Measurements from ENCODE around the gene COMMD1.
A peak's percentile ranks its signal among the peaks of the same experiment; 100 is the strongest.

Gene COMMD1

GRCh38 chr2:61966087-61966727, 60.7 kb downstream of the COMMD1 start:
- peaks cover 6% of the 10 kb centered on the region for H3K36me3 Mint-ChIP-seq
- H3K4me1 Mint-ChIP-seq, result peaks cover under 1% of the 10 kb centered on the region
- no peaks in the 10 kb centered on the region for H3K27me3 Mint-ChIP-seq
- no peak overlapping the region for H3K27ac Mint-ChIP-seq
- no peak for ATAC-seq (ENCODE audit: low read depth)
- no peaks in the 10 kb centered on the region for H3K9me3 Mint-ChIP-seq
- DNase-seq (ENCODE audit: low spot score in 2 of 2), result no peak
- H3K4me3 Mint-ChIP-seq, result no peak overlapping the region

- Mint-ChIP-seq H3K9me3 (no peaks in the 10 kb centered on the region), H3K27ac (no peak overlapping the region), H3K4me1 (peaks cover 2% of the 10 kb centered on the region), H3K4me3 (no peak overlapping the region), H3K27me3 (no peaks in the 10 kb centered on the region), H3K36me3 (peaks cover 5% of the 10 kb centered on the region)
- ATAC-seq (ENCODE audit: low read depth), result no peak
- no peak for DNase-seq (ENCODE audit: low spot score in 2 of 2)
Measured at GRCh38 chr2:61967262-61967661, 61.8 kb downstream of the COMMD1 start.

GRCh38 chr2:61969376-61969775, 63.9 kb downstream of the COMMD1 start:
- no peak overlapping the region for H3K4me3 Mint-ChIP-seq
- no peaks in the 10 kb centered on the region for H3K27me3 Mint-ChIP-seq
- no peak for ATAC-seq (ENCODE audit: low read depth)
- H3K4me1 Mint-ChIP-seq, result peaks cover 2% of the 10 kb centered on the region
- peaks cover 2% of the 10 kb centered on the region for H3K36me3 Mint-ChIP-seq
- H3K9me3 Mint-ChIP-seq, result no peaks in the 10 kb centered on the region
- DNase-seq (ENCODE audit: low spot score in 2 of 2), result no peak
- no peak overlapping the region for H3K27ac Mint-ChIP-seq

GRCh38 chr2:61970807-61971556, 65.5 kb downstream of the COMMD1 start:
- Mint-ChIP-seq H3K9me3 (no peaks in the 10 kb centered on the region), H3K27ac (no peak overlapping the region), H3K36me3 (peaks cover 2% of the 10 kb centered on the region), H3K27me3 (no peaks in the 10 kb centered on the region), H3K4me3 (no peak overlapping the region), H3K4me1 (peaks cover 2% of the 10 kb centered on the region)
- no peak for DNase-seq (ENCODE audit: low spot score in 2 of 2)
- no peak for ATAC-seq (ENCODE audit: low read depth)

GRCh38 chr2:61978522-61978921, 73.0 kb downstream of the COMMD1 start:
- peaks cover 5% of the 10 kb centered on the region for H3K9me3 Mint-ChIP-seq
- peaks cover 13% of the 10 kb centered on the region for H3K4me1 Mint-ChIP-seq
- no peak for DNase-seq (ENCODE audit: low spot score in 2 of 2)
- ATAC-seq (ENCODE audit: low read depth), result peak; percentile 63
- H3K27ac Mint-ChIP-seq, result no peak overlapping the region
- H3K36me3 Mint-ChIP-seq, result peaks cover 11% of the 10 kb centered on the region
- H3K4me3 Mint-ChIP-seq, result no peak overlapping the region
- no peaks in the 10 kb centered on the region for H3K27me3 Mint-ChIP-seq

GRCh38 chr2:61980758-61981157, 75.3 kb downstream of the COMMD1 start:
- Mint-ChIP-seq H3K4me3 (no peak overlapping the region), H3K4me1 (peaks cover 13% of the 10 kb centered on the region), H3K27me3 (no peaks in the 10 kb centered on the region), H3K36me3 (peaks cover 11% of the 10 kb centered on the region), H3K27ac (no peak overlapping the region), H3K9me3 (peaks cover 5% of the 10 kb centered on the region)
- no peak for DNase-seq (ENCODE audit: low spot score in 2 of 2)
- ATAC-seq (ENCODE audit: low read depth), result no peak

- H3K9me3 Mint-ChIP-seq, result peaks cover 5% of the 10 kb centered on the region
- H3K36me3 Mint-ChIP-seq, result peaks cover 13% of the 10 kb centered on the region
- H3K27ac Mint-ChIP-seq, result no peak overlapping the region
- no peak overlapping the region for H3K4me3 Mint-ChIP-seq
- no peak for DNase-seq (ENCODE audit: low spot score in 2 of 2)
- H3K4me1 Mint-ChIP-seq, result peaks cover 6% of the 10 kb centered on the region
- ATAC-seq (ENCODE audit: low read depth), result no peak
- H3K27me3 Mint-ChIP-seq, result no peaks in the 10 kb centered on the region
Measured at GRCh38 chr2:61984682-61985081, 79.2 kb downstream of the COMMD1 start.

- H3K4me3 Mint-ChIP-seq, result no peak overlapping the region
- peaks cover 4% of the 10 kb centered on the region for H3K4me1 Mint-ChIP-seq
- ATAC-seq (ENCODE audit: low read depth) (no peak), DNase-seq (ENCODE audit: low spot score in 2 of 2) (no peak)
- H3K27ac Mint-ChIP-seq, result no peak overlapping the region
- peaks cover 4% of the 10 kb centered on the region for H3K36me3 Mint-ChIP-seq
- H3K9me3 Mint-ChIP-seq, result no peaks in the 10 kb centered on the region
- no peaks in the 10 kb centered on the region for H3K27me3 Mint-ChIP-seq
Measured at GRCh38 chr2:61988462-61989366, 83.2 kb downstream of the COMMD1 start.

- Mint-ChIP-seq H3K4me1 (peaks cover 8% of the 10 kb centered on the region), H3K9me3 (no peaks in the 10 kb centered on the region), H3K36me3 (no peaks in the 10 kb centered on the region), H3K27ac (peak overlapping the region; percentile 40), H3K4me3 (no peak overlapping the region), H3K27me3 (no peaks in the 10 kb centered on the region)
- peak in 1 of 2 donors; percentile 20 for DNase-seq (ENCODE audit: low spot score in 2 of 2)
- ATAC-seq (ENCODE audit: low read depth), result peak; percentile 64
Measured at GRCh38 chr2:61993422-61994024, 88.0 kb downstream of the COMMD1 start.

GRCh38 chr2:61994531-61994930, 89.1 kb downstream of the COMMD1 start:
- Mint-ChIP-seq H3K9me3 (no peaks in the 10 kb centered on the region), H3K4me1 (peaks cover 8% of the 10 kb centered on the region), H3K4me3 (no peak overlapping the region), H3K27me3 (no peaks in the 10 kb centered on the region), H3K27ac (no peak overlapping the region), H3K36me3 (no peaks in the 10 kb centered on the region)
- DNase-seq (ENCODE audit: low spot score in 2 of 2), result no peak
- ATAC-seq (ENCODE audit: low read depth), result no peak

GRCh38 chr2:61995065-61995464, 89.6 kb downstream of the COMMD1 start:
- Mint-ChIP-seq H3K4me1 (peaks cover 8% of the 10 kb centered on the region), H3K36me3 (no peaks in the 10 kb centered on the region), H3K9me3 (no peaks in the 10 kb centered on the region), H3K4me3 (no peak overlapping the region), H3K27me3 (no peaks in the 10 kb centered on the region), H3K27ac (no peak overlapping the region)
- DNase-seq (ENCODE audit: low spot score in 2 of 2), result no peak
- ATAC-seq (ENCODE audit: low read depth), result no peak

- no peaks in the 10 kb centered on the region for H3K36me3 Mint-ChIP-seq
- H3K9me3 Mint-ChIP-seq, result no peaks in the 10 kb centered on the region
- DNase-seq (ENCODE audit: low spot score in 2 of 2) (no peak), ATAC-seq (ENCODE audit: low read depth) (no peak)
- no peak overlapping the region for H3K27ac Mint-ChIP-seq
- peaks cover 8% of the 10 kb centered on the region for H3K4me1 Mint-ChIP-seq
- no peak overlapping the region for H3K4me3 Mint-ChIP-seq
- H3K27me3 Mint-ChIP-seq, result no peaks in the 10 kb centered on the region
Measured at GRCh38 chr2:61995515-61995914, 90.0 kb downstream of the COMMD1 start.

- no peak overlapping the region for H3K27ac Mint-ChIP-seq
- peaks cover 2% of the 10 kb centered on the region for H3K36me3 Mint-ChIP-seq
- DNase-seq (ENCODE audit: low spot score in 2 of 2) (no peak), ATAC-seq (ENCODE audit: low read depth) (no peak)
- H3K4me3 Mint-ChIP-seq, result no peak overlapping the region
- H3K9me3 Mint-ChIP-seq, result no peaks in the 10 kb centered on the region
- peaks cover 4% of the 10 kb centered on the region for H3K4me1 Mint-ChIP-seq
- no peaks in the 10 kb centered on the region for H3K27me3 Mint-ChIP-seq
Measured at GRCh38 chr2:61998426-61998825, 93.0 kb downstream of the COMMD1 start.

GRCh38 chr2:62000538-62000937, 95.1 kb downstream of the COMMD1 start:
- no peaks in the 10 kb centered on the region for H3K27me3 Mint-ChIP-seq
- peaks cover 5% of the 10 kb centered on the region for H3K36me3 Mint-ChIP-seq
- DNase-seq (ENCODE audit: low spot score in 2 of 2) (no peak), ATAC-seq (ENCODE audit: low read depth) (no peak)
- H3K4me1 Mint-ChIP-seq, result peaks cover 4% of the 10 kb centered on the region
- H3K4me3 Mint-ChIP-seq, result no peak overlapping the region
- H3K27ac Mint-ChIP-seq, result no peak overlapping the region
- H3K9me3 Mint-ChIP-seq, result no peaks in the 10 kb centered on the region

Data from memory B cell (primary cell).